ENCODE data around the gene KRT81.

Gene KRT81

GRCh38 chr12:52257074-52257551 lies 34.2 kb downstream of the KRT81 start:
- H2BK120ac ChIP-seq (ENCODE audit: low read depth, low read length): no peak overlapping the region
- H3K36me3 ChIP-seq (ENCODE audit: control insufficient read depth in 1 of 2, insufficient read depth in 2 of 2, low read depth in 1 of 2, low read length in 2 of 2): no peaks in the 10 kb centered on the region
- no peak for DNase-seq
- no peak overlapping the region for H4K8ac ChIP-seq (ENCODE audit: low read length)
- H3K4me3 ChIP-seq (ENCODE audit: insufficient read depth in 1 of 2, low read depth in 1 of 2, low read length in 2 of 2): no peak overlapping the region
- H3K9ac ChIP-seq (ENCODE audit: low read length): no peak overlapping the region
- peaks cover 24% of the 10 kb centered on the region for H3K4me1 ChIP-seq (ENCODE audit: control insufficient read depth, insufficient read depth, low read depth, low read length)
- H3K4me2 ChIP-seq (ENCODE audit: low read length, poor library complexity, severe bottlenecking): no peak overlapping the region
- no peak overlapping the region for H2AK5ac ChIP-seq (ENCODE audit: low read length, severe bottlenecking)
- H2BK5ac ChIP-seq (ENCODE audit: low read depth, low read length, poor library complexity, severe bottlenecking): no peak overlapping the region
- no peak overlapping the region for H3K18ac ChIP-seq (ENCODE audit: low read depth in 1 of 2, low read length in 2 of 2)
- no peak overlapping the region for H4K91ac ChIP-seq (ENCODE audit: low read length)
- no peaks in the 10 kb centered on the region for H3K79me1 ChIP-seq (replicated peaks; ENCODE audit: low read length, poor library complexity, severe bottlenecking)
- no peak overlapping the region for H3K23ac ChIP-seq (ENCODE audit: low read length in 2 of 2)
- H3K4ac ChIP-seq (ENCODE audit: low read depth in 1 of 2, low read length in 2 of 2): no peak overlapping the region
- H3K27me3 ChIP-seq (ENCODE audit: control insufficient read depth in 1 of 2, insufficient read depth in 1 of 2, low read length in 2 of 2): peaks cover 6 to 91% of the 10 kb centered on the region in 2 experiments
- no peak overlapping the region for H2BK15ac ChIP-seq (ENCODE audit: low read depth, poor library complexity, severe bottlenecking)
- H3K27ac ChIP-seq (ENCODE audit: low read length, poor library complexity, severe bottlenecking): no peak overlapping the region
- no peaks in the 10 kb centered on the region for H3K9me3 ChIP-seq (ENCODE audit: control insufficient read depth, low read length)
- H2BK12ac ChIP-seq (ENCODE audit: low read length in 2 of 2): no peak overlapping the region
- no peak overlapping the region for H2AFZ ChIP-seq (ENCODE audit: low read depth, low read length)
- H3K14ac ChIP-seq (ENCODE audit: low read length in 2 of 2): no peak overlapping the region
- whole genome bisulfite sequencing: 95% methylated on average over 4 of the region's 4 CpGs

- Histone ChIP-seq H4K8ac (ENCODE audit: low read length) (no peak overlapping the region), H2AFZ (ENCODE audit: low read depth, low read length) (no peak overlapping the region), H3K4me1 (ENCODE audit: control insufficient read depth, insufficient read depth, low read depth, low read length) (peaks cover 25% of the 10 kb centered on the region), H4K91ac (ENCODE audit: low read length) (no peak overlapping the region), H2BK5ac (ENCODE audit: low read depth, low read length, poor library complexity, severe bottlenecking) (no peak overlapping the region), H3K27me3 (ENCODE audit: control insufficient read depth in 1 of 2, insufficient read depth in 1 of 2, low read length in 2 of 2) (peaks cover 6 to 91% of the 10 kb centered on the region in 2 experiments), H3K9me3 (ENCODE audit: control insufficient read depth, low read length) (no peaks in the 10 kb centered on the region), H2AK5ac (ENCODE audit: low read length, severe bottlenecking) (no peak overlapping the region), H3K18ac (ENCODE audit: low read depth in 1 of 2, low read length in 2 of 2) (no peak overlapping the region), H2BK120ac (ENCODE audit: low read depth, low read length) (no peak overlapping the region), H3K14ac (ENCODE audit: low read length in 2 of 2) (no peak overlapping the region), H3K36me3 (ENCODE audit: control insufficient read depth in 1 of 2, insufficient read depth in 2 of 2, low read depth in 1 of 2, low read length in 2 of 2) (no peaks in the 10 kb centered on the region), H2BK12ac (ENCODE audit: low read length in 2 of 2) (no peak overlapping the region), H3K27ac (ENCODE audit: low read length, poor library complexity, severe bottlenecking) (no peak overlapping the region), H3K23ac (ENCODE audit: low read length in 2 of 2) (no peak overlapping the region), H3K4ac (ENCODE audit: low read depth in 1 of 2, low read length in 2 of 2) (no peak overlapping the region), H3K9ac (ENCODE audit: low read length) (no peak overlapping the region), H3K4me3 (ENCODE audit: insufficient read depth in 1 of 2, low read depth in 1 of 2, low read length in 2 of 2) (no peak overlapping the region), H3K79me1 (replicated peaks; ENCODE audit: low read length, poor library complexity, severe bottlenecking) (no peaks in the 10 kb centered on the region), H3K4me2 (ENCODE audit: low read length, poor library complexity, severe bottlenecking) (no peak overlapping the region), H2BK15ac (ENCODE audit: low read depth, poor library complexity, severe bottlenecking) (no peak overlapping the region)
- WGBS: 57% methylated on average over 2 of the region's 2 CpGs
- no peak for DNase-seq
These were observed 34.8 kb downstream of the KRT81 start for GRCh38 chr12:52256584-52256935.

GRCh38 chr12:52255926-52256583 lies 35.3 kb downstream of the KRT81 start:
- no peak overlapping the region for H3K14ac ChIP-seq (ENCODE audit: low read length in 2 of 2)
- no peak for DNase-seq
- H2BK120ac ChIP-seq (ENCODE audit: low read depth, low read length): no peak overlapping the region
- no peak overlapping the region for H2BK5ac ChIP-seq (ENCODE audit: low read depth, low read length, poor library complexity, severe bottlenecking)
- H3K4ac ChIP-seq (ENCODE audit: low read depth in 1 of 2, low read length in 2 of 2): no peak overlapping the region
- no peak overlapping the region for H2BK12ac ChIP-seq (ENCODE audit: low read length in 2 of 2)
- WGBS: 75% methylated on average over 9 of the region's 9 CpGs
- no peak overlapping the region for H3K27ac ChIP-seq (ENCODE audit: low read length, poor library complexity, severe bottlenecking)
- no peak overlapping the region for H3K4me2 ChIP-seq (ENCODE audit: low read length, poor library complexity, severe bottlenecking)
- no peak overlapping the region for H4K91ac ChIP-seq (ENCODE audit: low read length)
- no peaks in the 10 kb centered on the region for H3K9me3 ChIP-seq (ENCODE audit: control insufficient read depth, low read length)
- no peak overlapping the region for H3K23ac ChIP-seq (ENCODE audit: low read length in 2 of 2)
- H2AFZ ChIP-seq (ENCODE audit: low read depth, low read length): no peak overlapping the region
- H4K8ac ChIP-seq (ENCODE audit: low read length): no peak overlapping the region
- H3K36me3 ChIP-seq (ENCODE audit: control insufficient read depth in 1 of 2, insufficient read depth in 2 of 2, low read depth in 1 of 2, low read length in 2 of 2): no peaks in the 10 kb centered on the region
- peaks cover 22% of the 10 kb centered on the region for H3K4me1 ChIP-seq (ENCODE audit: control insufficient read depth, insufficient read depth, low read depth, low read length)
- peak overlapping the region; percentile 55 for H2AK5ac ChIP-seq (ENCODE audit: low read length, severe bottlenecking)
- no peaks in the 10 kb centered on the region for H3K79me1 ChIP-seq (replicated peaks; ENCODE audit: low read length, poor library complexity, severe bottlenecking)
- no peak overlapping the region for H3K18ac ChIP-seq (ENCODE audit: low read depth in 1 of 2, low read length in 2 of 2)
- H3K9ac ChIP-seq (ENCODE audit: low read length): no peak overlapping the region
- H3K4me3 ChIP-seq (ENCODE audit: insufficient read depth in 1 of 2, low read depth in 1 of 2, low read length in 2 of 2): no peak overlapping the region
- no peak overlapping the region for H2BK15ac ChIP-seq (ENCODE audit: low read depth, poor library complexity, severe bottlenecking)
- H3K27me3 ChIP-seq (ENCODE audit: control insufficient read depth in 1 of 2, insufficient read depth in 1 of 2, low read length in 2 of 2): peaks cover 6 to 90% of the 10 kb centered on the region in 2 experiments

- no peak overlapping the region for H3K4me3 ChIP-seq (ENCODE audit: insufficient read depth in 1 of 2, low read depth in 1 of 2, low read length in 2 of 2)
- no peak overlapping the region for H3K4me2 ChIP-seq (ENCODE audit: low read length, poor library complexity, severe bottlenecking)
- H2AK5ac ChIP-seq (ENCODE audit: low read length, severe bottlenecking): no peak overlapping the region
- H3K4me1 ChIP-seq (ENCODE audit: control insufficient read depth, insufficient read depth, low read depth, low read length): peaks cover 27% of the 10 kb centered on the region
- H3K27me3 ChIP-seq (ENCODE audit: control insufficient read depth in 1 of 2, insufficient read depth in 1 of 2, low read length in 2 of 2): peaks cover 6 to 88% of the 10 kb centered on the region in 2 experiments
- H2BK12ac ChIP-seq (ENCODE audit: low read length in 2 of 2): no peak overlapping the region
- H4K91ac ChIP-seq (ENCODE audit: low read length): no peak overlapping the region
- H3K4ac ChIP-seq (ENCODE audit: low read depth in 1 of 2, low read length in 2 of 2): no peak overlapping the region
- no peak overlapping the region for H2AFZ ChIP-seq (ENCODE audit: low read depth, low read length)
- no peaks in the 10 kb centered on the region for H3K9me3 ChIP-seq (ENCODE audit: control insufficient read depth, low read length)
- H3K9ac ChIP-seq (ENCODE audit: low read length): no peak overlapping the region
- no peaks in the 10 kb centered on the region for H3K36me3 ChIP-seq (ENCODE audit: control insufficient read depth in 1 of 2, insufficient read depth in 2 of 2, low read depth in 1 of 2, low read length in 2 of 2)
- H2BK5ac ChIP-seq (ENCODE audit: low read depth, low read length, poor library complexity, severe bottlenecking): no peak overlapping the region
- no peak overlapping the region for H4K8ac ChIP-seq (ENCODE audit: low read length)
- no peak for DNase-seq
- H3K27ac ChIP-seq (ENCODE audit: low read length, poor library complexity, severe bottlenecking): no peak overlapping the region
- H3K18ac ChIP-seq (ENCODE audit: low read depth in 1 of 2, low read length in 2 of 2): no peak overlapping the region
- WGBS: 74% methylated on average over 6 of the region's 7 CpGs
- H2BK15ac ChIP-seq (ENCODE audit: low read depth, poor library complexity, severe bottlenecking): no peak overlapping the region
- no peak overlapping the region for H3K14ac ChIP-seq (ENCODE audit: low read length in 2 of 2)
- H3K79me1 ChIP-seq (replicated peaks; ENCODE audit: low read length, poor library complexity, severe bottlenecking): no peaks in the 10 kb centered on the region
- no peak overlapping the region for H2BK120ac ChIP-seq (ENCODE audit: low read depth, low read length)
- no peak overlapping the region for H3K23ac ChIP-seq (ENCODE audit: low read length in 2 of 2)
These were observed 36.2 kb downstream of the KRT81 start for GRCh38 chr12:52254965-52255751.
